Measurements from ENCODE around the gene LRRK2. TPM values are rescaled to one million over a fixed set of nuclear protein-coding genes. Genes with fewer than 3 reads are reported as not detected.

Gene LRRK2
- total RNA-seq, 1 donor from 2014 or later, result 7.4 TPM

- no peak for ATAC-seq (ENCODE audit: poor library complexity)
- no peak for DNase-seq
- intact Hi-C loops (cut with DNase I), result no loop called here
Measured at GRCh38 chr12:40292788-40293429, 68.1 kb downstream of the LRRK2 start.

- ATAC-seq (ENCODE audit: poor library complexity) (no peak), DNase-seq (no peak)
- intact Hi-C loops (cut with DNase I), result no loop called here
Measured at GRCh38 chr12:40298341-40298740, 73.5 kb downstream of the LRRK2 start.

- DNase-seq (no peak), ATAC-seq (ENCODE audit: poor library complexity) (no peak)
- intact Hi-C loops (cut with DNase I), result no loop called here
Measured at GRCh38 chr12:40300490-40300889, 75.7 kb downstream of the LRRK2 start.

GRCh38 chr12:40309001-40309400, 84.2 kb downstream of the LRRK2 start:
- DNase-seq (no peak), ATAC-seq (ENCODE audit: poor library complexity) (no peak)
- intact Hi-C loops (cut with DNase I), result no loop called here

- no peak for DNase-seq
- no peak for ATAC-seq (ENCODE audit: poor library complexity)
- intact Hi-C loops (cut with DNase I), result no loop called here
Measured at GRCh38 chr12:40310211-40310610, 85.4 kb downstream of the LRRK2 start.

GRCh38 chr12:40312196-40312595, 87.4 kb downstream of the LRRK2 start:
- intact Hi-C loops (cut with DNase I), result no loop called here
- ATAC-seq (ENCODE audit: poor library complexity) (no peak), DNase-seq (no peak)

GRCh38 chr12:40312982-40313576, 88.3 kb downstream of the LRRK2 start:
- ATAC-seq (ENCODE audit: poor library complexity), result no peak
- intact Hi-C loops (cut with DNase I), result no loop called here
- no peak for DNase-seq

- intact Hi-C loops (cut with DNase I), result no loop called here
- DNase-seq, result no peak
- ATAC-seq (ENCODE audit: poor library complexity), result no peak
Measured at GRCh38 chr12:40313928-40314327, 89.1 kb downstream of the LRRK2 start.

GRCh38 chr12:40314927-40315326, 90.1 kb downstream of the LRRK2 start:
- DNase-seq (no peak), ATAC-seq (ENCODE audit: poor library complexity) (no peak)
- intact Hi-C loops (cut with DNase I), result no loop called here

- DNase-seq, result no peak
- ATAC-seq (ENCODE audit: poor library complexity), result no peak
- intact Hi-C loops (cut with DNase I), result no loop called here
Measured at GRCh38 chr12:40315375-40315774, 90.6 kb downstream of the LRRK2 start.

- no peak for ATAC-seq (ENCODE audit: poor library complexity)
Measured at GRCh38 chr12:40324261-40324660, 99.5 kb downstream of the LRRK2 start.

GRCh38 chr12:40325349-40325960, 100.7 kb downstream of the LRRK2 start:
- ATAC-seq (ENCODE audit: poor library complexity), result no peak
- DNase-seq, result no peak
- intact Hi-C loops (cut with DNase I), result no loop called here

More at GRCh38 chr12:40324261-40324660, 99.5 kb downstream of the LRRK2 start:
- intact Hi-C loops (cut with DNase I), result no loop called here
- DNase-seq, result no peak

- intact Hi-C loops (cut with DNase I), result no loop called here
- ATAC-seq (ENCODE audit: poor library complexity), result no peak
- no peak for DNase-seq
Measured at GRCh38 chr12:40327535-40327934, 102.7 kb downstream of the LRRK2 start.

- intact Hi-C loops (cut with DNase I), result no loop called here
- DNase-seq (no peak), ATAC-seq (ENCODE audit: poor library complexity) (no peak)
Measured at GRCh38 chr12:40330180-40330579, 105.4 kb downstream of the LRRK2 start.

- intact Hi-C loops (cut with DNase I), result no loop called here
- ATAC-seq (ENCODE audit: poor library complexity) (no peak), DNase-seq (no peak)
Measured at GRCh38 chr12:40331886-40332285, 107.1 kb downstream of the LRRK2 start.

GRCh38 chr12:40335991-40336390, 111.2 kb downstream of the LRRK2 start:
- ATAC-seq (ENCODE audit: poor library complexity) (no peak), DNase-seq (no peak)
- intact Hi-C loops (cut with DNase I), result no loop called here

GRCh38 chr12:40336573-40337199, 111.9 kb downstream of the LRRK2 start:
- DNase-seq (no peak), ATAC-seq (ENCODE audit: poor library complexity) (no peak)
- intact Hi-C loops (cut with DNase I), result no loop called here

GRCh38 chr12:40338071-40338470, 113.3 kb downstream of the LRRK2 start:
- no peak for DNase-seq
- intact Hi-C loops (cut with DNase I), result no loop called here
- no peak for ATAC-seq (ENCODE audit: poor library complexity)

GRCh38 chr12:40338621-40339020, 113.8 kb downstream of the LRRK2 start:
- no peak for ATAC-seq (ENCODE audit: poor library complexity)
- no peak for DNase-seq
- intact Hi-C loops (cut with DNase I), result no loop called here

- intact Hi-C loops (cut with DNase I), result no loop called here
- DNase-seq (no peak), ATAC-seq (ENCODE audit: poor library complexity) (no peak)
Measured at GRCh38 chr12:40342010-40342409, 117.2 kb downstream of the LRRK2 start.

Measured in Right ventricle myocardium superior (tissue), 1 donor.